ENCODE results near the gene TIMP4. TPM values are rescaled to one million over a fixed set of nuclear protein-coding genes. Genes with fewer than 3 reads are reported as not detected.

TIMP4 gene
- total and polyA plus RNA-seq, 3 donors from 2014 or later: 0.95 to 3.3 (median 1.3) TPM

DNA sequence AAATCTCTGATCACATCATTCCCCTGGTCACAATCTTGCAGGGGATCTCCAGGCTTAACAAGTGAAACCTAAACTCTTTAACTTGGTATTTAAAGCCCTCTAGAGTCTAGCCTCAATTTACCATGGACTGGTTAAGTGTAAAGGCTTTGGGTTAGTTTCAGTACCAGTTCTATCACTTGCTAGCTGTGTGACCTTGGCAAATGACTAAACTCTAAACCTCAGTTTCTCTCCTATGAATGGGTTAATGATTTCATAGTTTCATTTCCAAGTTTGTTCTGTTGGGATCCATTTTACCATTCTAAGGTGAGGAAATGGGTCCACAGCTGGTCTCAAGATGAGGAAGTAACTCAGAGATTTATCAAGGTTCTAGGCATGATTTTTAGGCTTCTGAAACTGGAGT is 38.8 kb upstream of the TIMP4 start:
- Histone ChIP-seq H3K9me3 (no peaks in the 10 kb centered on the region), H3K27ac (no peak overlapping the region), H3K27me3 (no peaks in the 10 kb centered on the region), H3K4me3 (no peak overlapping the region), H3K36me3 (ENCODE audit: low read depth, missing control alignments) (no peaks in the 10 kb centered on the region), H3K4me1 (no peaks in the 10 kb centered on the region)
- intact Hi-C loops (cut with DNase I; ENCODE audit: low total_unique reads): no loop called here
- no peak for TF ChIP-seq POLR2A (IDR thresholded peaks at IDR 0.05)
- TF ChIP-seq, protein P1, sequence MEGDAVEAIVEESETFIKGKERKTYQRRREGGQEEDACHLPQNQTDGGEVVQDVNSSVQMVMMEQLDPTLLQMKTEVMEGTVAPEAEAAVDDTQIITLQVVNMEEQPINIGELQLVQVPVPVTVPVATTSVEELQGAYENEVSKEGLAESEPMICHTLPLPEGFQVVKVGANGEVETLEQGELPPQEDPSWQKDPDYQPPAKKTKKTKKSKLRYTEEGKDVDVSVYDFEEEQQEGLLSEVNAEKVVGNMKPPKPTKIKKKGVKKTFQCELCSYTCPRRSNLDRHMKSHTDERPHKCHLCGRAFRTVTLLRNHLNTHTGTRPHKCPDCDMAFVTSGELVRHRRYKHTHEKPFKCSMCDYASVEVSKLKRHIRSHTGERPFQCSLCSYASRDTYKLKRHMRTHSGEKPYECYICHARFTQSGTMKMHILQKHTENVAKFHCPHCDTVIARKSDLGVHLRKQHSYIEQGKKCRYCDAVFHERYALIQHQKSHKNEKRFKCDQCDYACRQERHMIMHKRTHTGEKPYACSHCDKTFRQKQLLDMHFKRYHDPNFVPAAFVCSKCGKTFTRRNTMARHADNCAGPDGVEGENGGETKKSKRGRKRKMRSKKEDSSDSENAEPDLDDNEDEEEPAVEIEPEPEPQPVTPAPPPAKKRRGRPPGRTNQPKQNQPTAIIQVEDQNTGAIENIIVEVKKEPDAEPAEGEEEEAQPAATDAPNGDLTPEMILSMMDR (IDR thresholded peaks at IDR 0.05): no peak
- DNase-seq: no peak

DNA sequence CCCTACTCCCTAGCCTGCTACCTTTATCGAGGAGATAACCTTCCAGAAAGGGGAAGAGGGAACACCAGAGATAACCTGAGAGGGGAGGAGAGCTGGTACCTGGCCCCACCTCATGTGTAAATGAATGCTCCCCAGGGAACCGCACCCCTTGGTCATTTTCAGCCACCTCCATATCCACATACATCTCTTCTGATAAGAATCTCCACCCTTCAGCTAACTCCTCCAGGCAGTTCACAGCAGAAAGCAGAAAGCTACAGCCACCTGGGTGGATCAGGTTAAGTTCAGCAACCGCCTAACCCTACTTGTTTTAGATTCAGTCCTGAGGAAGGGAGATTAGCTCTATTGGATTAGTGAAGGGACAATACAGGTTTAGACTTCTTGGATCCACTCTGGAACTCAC is 38.0 kb upstream of the TIMP4 start:
- no peak overlapping the region for H3K4me3 ChIP-seq
- TF ChIP-seq POLR2A (IDR thresholded peaks at IDR 0.05): no peak
- TF ChIP-seq, protein P1 (IDR thresholded peaks at IDR 0.05): no peak

DNA sequence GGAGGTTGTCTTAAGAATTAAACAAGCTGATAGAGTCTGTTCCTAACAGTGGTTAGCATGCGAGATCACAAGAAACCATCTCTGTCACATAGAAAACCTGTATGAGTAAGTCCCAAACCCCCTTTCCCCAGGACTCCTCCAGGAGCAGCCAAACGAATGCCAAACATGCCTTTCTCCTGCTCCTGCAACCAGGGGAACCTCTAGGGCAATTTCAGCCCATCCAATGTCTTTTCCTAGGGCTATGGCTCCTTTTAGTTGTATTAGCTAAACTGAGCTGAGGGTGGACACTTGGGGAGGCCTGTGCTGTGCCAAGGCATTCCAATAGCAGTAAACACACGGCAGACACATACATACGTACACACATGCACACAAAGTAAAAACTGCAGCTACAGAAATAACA is 36.5 kb upstream of the TIMP4 start:
- 75 to 83% methylated on average over 4 of the region's 4 CpGs for WGBS, 2 donors
- H3K4me3 ChIP-seq: no peak overlapping the region
- TF ChIP-seq, protein P1 (IDR thresholded peaks at IDR 0.05): no peak
- no peak for TF ChIP-seq POLR2A (IDR thresholded peaks at IDR 0.05)
- H3K36me3 ChIP-seq (ENCODE audit: low read depth, missing control alignments): no peaks in the 10 kb centered on the region
- no peaks in the 10 kb centered on the region for H3K27me3 ChIP-seq
- H3K9me3 ChIP-seq: no peaks in the 10 kb centered on the region
- intact Hi-C loops (cut with DNase I; ENCODE audit: low total_unique reads): no loop called here
- H3K27ac ChIP-seq: no peak overlapping the region
- H3K4me1 ChIP-seq: no peaks in the 10 kb centered on the region
- DNase-seq: no peak

More for the DNA sequence above, 38.0 kb upstream of the TIMP4 start:
- Histone ChIP-seq H3K36me3 (ENCODE audit: low read depth, missing control alignments) (no peaks in the 10 kb centered on the region), H3K27me3 (no peaks in the 10 kb centered on the region), H3K27ac (no peak overlapping the region), H3K9me3 (no peaks in the 10 kb centered on the region), H3K4me1 (no peaks in the 10 kb centered on the region)
- intact Hi-C loops (cut with DNase I; ENCODE audit: low total_unique reads): no loop called here
- DNase-seq: no peak
- 88 to 92% methylated on average over 3 of the region's 3 CpGs for WGBS, 2 donors

DNA sequence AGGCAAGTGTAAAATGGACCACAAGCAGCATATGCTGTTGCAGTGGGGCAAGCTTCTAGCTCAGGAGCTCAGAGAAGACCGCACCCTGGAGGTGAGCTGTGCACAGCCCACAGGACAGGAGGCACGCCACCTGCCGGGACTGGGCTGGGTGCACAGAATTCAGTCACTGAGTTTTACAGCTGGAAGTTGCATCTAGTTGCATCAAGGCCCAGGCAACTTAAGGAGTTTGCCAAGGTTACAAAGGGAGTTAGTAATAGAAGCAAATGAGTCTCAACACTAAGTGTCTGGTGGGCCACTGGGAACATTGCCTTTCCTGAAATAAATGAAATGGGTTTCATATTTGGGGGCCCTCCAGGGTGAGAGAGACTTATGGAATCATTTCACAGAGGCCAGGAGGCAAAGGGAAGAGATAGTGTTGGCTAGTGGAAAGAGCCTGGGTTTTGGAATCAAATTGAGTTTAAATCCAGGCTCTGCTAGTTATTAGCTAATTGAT is 36.0 kb upstream of the TIMP4 start:
- DNase-seq: no peak
- 82 to 91% methylated on average over 3 of the region's 3 CpGs for WGBS, 2 donors
- intact Hi-C loops (cut with DNase I; ENCODE audit: low total_unique reads): no loop called here

DNA sequence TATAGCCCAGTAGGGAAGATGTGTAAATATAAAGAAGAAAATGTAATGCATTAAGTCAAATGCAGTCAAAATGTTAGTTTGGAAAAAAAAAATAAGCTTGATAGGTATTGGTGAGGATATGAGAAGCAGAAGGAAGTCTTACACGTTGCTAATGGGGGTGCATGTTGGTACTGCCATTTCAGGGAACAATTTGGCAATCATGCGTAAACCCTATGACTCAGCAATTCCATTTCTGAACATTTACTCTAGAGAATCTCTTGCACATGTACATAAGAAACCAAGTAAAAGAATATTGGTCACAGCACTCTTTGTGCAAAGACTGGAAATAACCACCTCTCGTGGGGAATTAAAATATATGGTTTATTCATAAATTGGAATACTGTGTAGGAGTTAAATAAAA is 35.5 kb upstream of the TIMP4 start:
- H3K27ac ChIP-seq: no peak overlapping the region
- no peak for DNase-seq
- H3K36me3 ChIP-seq (ENCODE audit: low read depth, missing control alignments): no peaks in the 10 kb centered on the region
- no peaks in the 10 kb centered on the region for H3K9me3 ChIP-seq
- H3K27me3 ChIP-seq: no peaks in the 10 kb centered on the region
- 74 to 89% methylated on average over 3 of the region's 3 CpGs for WGBS, 2 donors
- intact Hi-C loops (cut with DNase I; ENCODE audit: low total_unique reads): no loop called here
- no peak overlapping the region for H3K4me3 ChIP-seq
- TF ChIP-seq, protein P1 (IDR thresholded peaks at IDR 0.05): no peak
- TF ChIP-seq POLR2A (IDR thresholded peaks at IDR 0.05): no peak
- H3K4me1 ChIP-seq: no peaks in the 10 kb centered on the region

More for the DNA sequence above, 36.0 kb upstream of the TIMP4 start:
- no peak overlapping the region for H3K4me3 ChIP-seq
- no peak overlapping the region for H3K27ac ChIP-seq
- no peaks in the 10 kb centered on the region for H3K27me3 ChIP-seq
- H3K36me3 ChIP-seq (ENCODE audit: low read depth, missing control alignments): no peaks in the 10 kb centered on the region
- H3K4me1 ChIP-seq: no peaks in the 10 kb centered on the region
- H3K9me3 ChIP-seq: no peaks in the 10 kb centered on the region
- TF ChIP-seq, protein P1 (IDR thresholded peaks at IDR 0.05): no peak
- TF ChIP-seq POLR2A (IDR thresholded peaks at IDR 0.05): no peak

Data from testis (tissue), 3 donors.